GM12878 (cell line): ENCODE measurements around the gene EIF2S1. TPM values are rescaled to one million over a fixed set of nuclear protein-coding genes. Genes with fewer than 3 reads are reported as not detected.
"Not testable (repeated sequence)": the region's sequence is repeated elsewhere in the genome, so short reads cannot be mapped to it uniquely, and the experiment has no call there.

Source experiments
- ATAC-seq: fragments of 200-7000 bp; cut with Tn5 transposase; 3 replicates; pipeline ENCODE4 v1.9.1; 2020; ENCODE audit warnings: mild to moderate bottlenecking, moderate library complexity
- BruUV-seq: library from RNA; stranded (reverse); fragments of 400-500 nt; replicated peaks from 2 replicates; lab custom pipeline; 2021; lab: Mats Ljungman, UMichigan
- CTCF ChIA-PET: fragments of 300-600 bp; sonication (Branson Sonifier 250); formaldehyde crosslinking; extraction: SDS; loops from one replicate; lab custom pipeline; 2021; ENCODE audit warnings: inconsistent platforms; lab: Yijun Ruan, JAX
- POLR2A ChIA-PET: fragments of 350-600 bp; formaldehyde crosslinking; extraction: SDS; loops from one replicate; lab custom pipeline; 2021; ENCODE audit warnings: inconsistent platforms; lab: Charles Lee
- RAD21 ChIA-PET: fragments of 300-600 bp; sonication (Branson Sonifier 250); formaldehyde crosslinking; loops from one replicate; lab custom pipeline; 2023; ENCODE audit warnings: antibody characterized with exemption; ENCODE audit not compliant: unreplicated experiment; lab: Charles Lee
- SMC1A ChIA-PET: fragments of 300-600 bp; sonication (Branson Sonifier 250); formaldehyde crosslinking; loops from one replicate; lab custom pipeline; 2023; ENCODE audit not compliant: unreplicated experiment, uncharacterized antibody; lab: Charles Lee
- DNase-seq: peaks from one replicate; pipeline ENCODE4 v3.0.0-alpha.2; 2011; ENCODE audit warnings: low read depth, low spot score
- FAIRE-seq: peaks from 3 replicates; lab custom pipeline; 2011; peaks lifted over from hg19 to GRCh38; lab: Jason Lieb, UNC
- H2AFZ ChIP-seq: 2 replicates; pipeline ENCODE4 v1.6.0; 2011; ENCODE audit warnings: low read depth, low read length, control low read depth; ENCODE audit not compliant: control insufficient read depth
- H3K27ac ChIP-seq: 2 replicates; pipeline ENCODE4 v1.5.1; 2011; ENCODE audit warnings: control low read depth; ENCODE audit not compliant: control insufficient read depth, insufficient read depth
- H3K27me3 ChIP-seq, 2 experiments: replicated peaks in 1 of 2; 2 replicates each; pipeline versions ENCODE4 v1.6.0 to v1.6.1; 2011; ENCODE audit warnings: low read length in 1 of 2; ENCODE audit not compliant: control insufficient read depth in 2 of 2, insufficient read depth in 2 of 2
- H3K36me3 ChIP-seq, 2 experiments: 2 replicates each; pipeline ENCODE4 v1.5.1; 2011; ENCODE audit warnings: low read length in 1 of 2; ENCODE audit not compliant: control insufficient read depth in 2 of 2, insufficient read depth in 2 of 2
- H3K4me1 ChIP-seq: 2 replicates; pipeline ENCODE4 v1.6.1; 2011; ENCODE audit warnings: mild to moderate bottlenecking, low read length, moderate library complexity, mixed read lengths; ENCODE audit not compliant: control insufficient read depth, insufficient read depth
- H3K4me2 ChIP-seq: 2 replicates; pipeline ENCODE4 v1.6.0; 2011; ENCODE audit warnings: control low read depth; ENCODE audit not compliant: control insufficient read depth, insufficient read depth
- H3K4me3 ChIP-seq: fragments of 200-600 bp; sonication (generic); 2 replicates; pipeline ENCODE4 v1.5.1; 2016
- H3K79me2 ChIP-seq: 2 replicates; pipeline ENCODE4 v1.6.0; 2011; ENCODE audit warnings: low read length; ENCODE audit not compliant: control insufficient read depth, insufficient read depth
- H3K9ac ChIP-seq: 2 replicates; pipeline ENCODE4 v1.8.0; 2011; ENCODE audit warnings: low read length, control low read depth, mixed read lengths; ENCODE audit not compliant: control insufficient read depth, insufficient read depth
- H3K9me3 ChIP-seq: replicated peaks from 3 replicates; pipeline ENCODE4 v1.5.1; 2011; ENCODE audit warnings: mild to moderate bottlenecking, low read length; ENCODE audit not compliant: control insufficient read depth, insufficient read depth
- H4K20me1 ChIP-seq: 2 replicates; pipeline ENCODE4 v1.6.0; 2011; ENCODE audit not compliant: control insufficient read depth, insufficient read depth
- TBL1XR1 ChIP-seq: IDR thresholded peaks from 2 replicates; pipeline ENCODE4 v1.6.1; 2012; ENCODE audit warnings: low read depth, low read length, improper control_type of control experiment
- WGBS: methylation state at CpG from one replicate; pipeline ENCODE4 v1.1.6; 2016; ENCODE audit warnings: low lambda C conversion rate; ENCODE audit not compliant: insufficient replicate concordance, insufficient coverage; ENCODE audit errors: missing lambda C conversion rate; 5-methylcytosine and 5-hydroxymethylcytosine counted together
- in situ Hi-C: fragments of 300-500 bp; cut with MboI; formaldehyde crosslinking; loops from 9 replicates; pipeline ENCODE4 v1.14.3; 2018; ENCODE audit warnings: mixed read lengths
- intact Hi-C: fragments of 100-400 bp; cut with micrococcal nuclease; formaldehyde crosslinking; loops from one replicate; pipeline ENCODE4 v1.14.2; 2022; ENCODE audit not compliant: unreplicated experiment
- polyA plus RNA-seq, 11 experiments: library from polyadenylated mRNA; depleted of rRNA in 4 of 11; unstranded in 6 of 11; stranded (reverse) in 5 of 11; fragments of >200 nt; fragmentation: Nextera tagmentation in 4 of 11; fragmentation: Illumina TruSeq in 1 of 11; extraction: Ambion mirVana in 4 of 11; extraction: Trizol in 1 of 11; gene quantifications; 1 replicate in 1 of 11; 2 replicates in 10 of 11; pipeline versions ENCODE4 v1.2.1 to v1.2.3, GENCODE V29; 2011 to 2016; ENCODE audit warnings: inconsistent platforms in 2 of 11, missing spikeins in 2 of 11, low read depth in 1 of 11
- total RNA-seq, 4 experiments: library from RNA; depleted of rRNA in 3 of 4; stranded (reverse); fragments of >200 nt in 3 of 4; fragmentation: Illumina TruSeq in 1 of 4; extraction: Trizol in 1 of 4; gene quantifications; 2 replicates each; pipeline versions ENCODE4 v1.2.1 to v1.2.3, GENCODE V29; 2013 to 2021
- TF ChIP-seq, protein P1 (sequence below): fragments of 450-650 bp; IDR thresholded peaks from 2 replicates; pipeline ENCODE4 v1.6.1; 2016; ENCODE audit warnings: mild to moderate bottlenecking, moderate library complexity, borderline replicate concordance

The EIF2S1 gene
- total and polyA plus RNA-seq, 10 of the 15 experiments (the other 5 are each of a cell fraction or from before 2014, with no cell fraction given), result 155 to 563 (median 262) TPM

- TF ChIP-seq, protein P1, sequence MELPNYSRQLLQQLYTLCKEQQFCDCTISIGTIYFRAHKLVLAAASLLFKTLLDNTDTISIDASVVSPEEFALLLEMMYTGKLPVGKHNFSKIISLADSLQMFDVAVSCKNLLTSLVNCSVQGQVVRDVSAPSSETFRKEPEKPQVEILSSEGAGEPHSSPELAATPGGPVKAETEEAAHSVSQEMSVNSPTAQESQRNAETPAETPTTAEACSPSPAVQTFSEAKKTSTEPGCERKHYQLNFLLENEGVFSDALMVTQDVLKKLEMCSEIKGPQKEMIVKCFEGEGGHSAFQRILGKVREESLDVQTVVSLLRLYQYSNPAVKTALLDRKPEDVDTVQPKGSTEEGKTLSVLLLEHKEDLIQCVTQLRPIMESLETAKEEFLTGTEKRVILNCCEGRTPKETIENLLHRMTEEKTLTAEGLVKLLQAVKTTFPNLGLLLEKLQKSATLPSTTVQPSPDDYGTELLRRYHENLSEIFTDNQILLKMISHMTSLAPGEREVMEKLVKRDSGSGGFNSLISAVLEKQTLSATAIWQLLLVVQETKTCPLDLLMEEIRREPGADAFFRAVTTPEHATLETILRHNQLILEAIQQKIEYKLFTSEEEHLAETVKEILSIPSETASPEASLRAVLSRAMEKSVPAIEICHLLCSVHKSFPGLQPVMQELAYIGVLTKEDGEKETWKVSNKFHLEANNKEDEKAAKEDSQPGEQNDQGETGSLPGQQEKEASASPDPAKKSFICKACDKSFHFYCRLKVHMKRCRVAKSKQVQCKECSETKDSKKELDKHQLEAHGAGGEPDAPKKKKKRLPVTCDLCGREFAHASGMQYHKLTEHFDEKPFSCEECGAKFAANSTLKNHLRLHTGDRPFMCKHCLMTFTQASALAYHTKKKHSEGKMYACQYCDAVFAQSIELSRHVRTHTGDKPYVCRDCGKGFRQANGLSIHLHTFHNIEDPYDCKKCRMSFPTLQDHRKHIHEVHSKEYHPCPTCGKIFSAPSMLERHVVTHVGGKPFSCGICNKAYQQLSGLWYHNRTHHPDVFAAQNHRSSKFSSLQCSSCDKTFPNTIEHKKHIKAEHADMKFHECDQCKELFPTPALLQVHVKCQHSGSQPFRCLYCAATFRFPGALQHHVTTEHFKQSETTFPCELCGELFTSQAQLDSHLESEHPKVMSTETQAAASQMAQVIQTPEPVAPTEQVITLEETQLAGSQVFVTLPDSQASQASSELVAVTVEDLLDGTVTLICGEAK, result no peak
- TF ChIP-seq TBL1XR1, result no peak
- TF ChIP-seq, all 136 proteins: peak for 0
These were observed 41.0 kb upstream of the EIF2S1 start (continued) for GRCh38 chr14:67319142-67319541.

- POLR2A ChIA-PET, RAD21 ChIA-PET, CTCF ChIA-PET, H3K4me1 ChIP-seq, H3K4me3 ChIP-seq, H4K20me1 ChIP-seq, DNase-seq, H3K9ac ChIP-seq, H3K79me2 ChIP-seq, BruUV-seq, SMC1A ChIA-PET, intact Hi-C loops, H3K4me2 ChIP-seq, H3K9me3 ChIP-seq, in situ Hi-C loops, FAIRE-seq, H2AFZ ChIP-seq, ATAC-seq, H3K27me3 ChIP-seq, H3K27ac ChIP-seq: not testable (repeated sequence)
- 96% methylated on average over 4 of the region's 4 CpGs for WGBS
- H3K36me3 ChIP-seq, result peaks cover 0 to 12% of the 10 kb centered on the region in 2 experiments; a peak in 2 of 4 replicates
These were observed 30.5 kb upstream of the EIF2S1 start for GRCh38 chr14:67329666-67330065.
